Measurements from ENCODE around the gene CELF1.

The CELF1 gene

DNA sequence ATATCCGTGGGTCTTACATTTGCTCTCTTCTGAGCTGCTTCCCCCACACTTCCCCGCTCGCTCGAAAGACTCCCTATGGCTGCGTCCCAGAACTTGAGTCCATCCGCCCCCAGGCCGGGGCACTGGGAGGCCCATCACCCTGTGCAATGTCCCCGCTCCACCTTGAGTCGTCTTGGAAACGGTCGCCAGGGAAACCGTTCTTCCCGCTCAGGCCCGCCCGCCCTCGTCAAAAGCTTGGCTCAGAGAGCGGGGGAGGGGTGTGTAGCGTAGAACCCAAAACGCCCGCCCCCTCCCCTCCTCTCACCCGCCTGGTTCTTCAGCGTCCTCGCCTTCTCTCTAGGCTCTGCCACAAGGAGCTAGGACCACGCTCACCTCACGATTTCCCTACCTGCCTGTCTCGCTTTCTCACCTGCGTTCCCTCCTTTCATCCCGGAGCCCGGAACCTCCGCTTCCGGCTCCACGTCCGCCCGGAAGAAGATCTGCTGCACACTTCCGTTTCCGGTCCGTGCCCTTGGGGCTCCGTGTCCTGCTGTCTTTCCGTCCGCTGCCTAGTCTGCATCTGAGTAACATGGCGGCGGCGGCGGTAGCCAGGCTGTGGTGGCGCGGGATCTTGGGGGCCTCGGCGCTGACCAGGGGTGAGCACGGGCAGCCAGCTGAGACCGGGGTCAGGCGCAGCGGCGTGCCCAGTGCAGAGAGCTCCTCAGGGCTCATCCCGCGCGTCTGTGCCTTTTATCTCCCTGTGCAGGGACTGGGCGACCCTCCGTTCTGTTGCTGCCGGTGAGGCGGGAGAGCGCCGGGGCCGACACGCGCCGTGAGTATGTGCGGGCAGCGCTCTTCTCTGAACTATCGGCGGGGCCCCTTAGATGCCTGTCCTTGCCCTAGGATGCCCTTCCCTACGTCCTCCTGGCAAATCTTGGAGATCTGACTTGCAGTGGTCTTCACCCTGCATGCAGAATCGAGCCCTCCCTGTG, 25.9 kb upstream of the CELF1 start, which contains the start of the genes KBTBD4 and NDUFS3:
TSS of gene KBTBD4 (minus strand) at position 447 of the 971 bp plus-strand sequence. CDS start at position 428, 19 bp downstream.
TSS of gene NDUFS3 (plus strand) at position 551 of the 971 bp plus-strand sequence. CDS start at position 569, 18 bp downstream.
- Histone ChIP-seq H3K4me2 (ENCODE audit: low read length) (peak within 1 kb of the TSS; percentile 86), H3K9me3 (ENCODE audit: control insufficient read depth, low read length) (no peaks in the 10 kb centered on the region), H3K4me3 (ENCODE audit: low read depth, low read length) (peak within 1 kb of the TSS; percentile 86), H3K27me3 (ENCODE audit: control insufficient read depth, insufficient read depth, low read length) (no peaks in the 10 kb centered on the region), H3K79me2 (peaks cover 3% of the 10 kb centered on the region), H3K4me1 (no peaks in the 10 kb centered on the region), H3K27ac (peak within 1 kb of the TSS; percentile 92), H2AFZ (peak within 1 kb of the TSS; percentile 86), H3K9ac (peak within 1 kb of the TSS; percentile 84), H3K36me3 (ENCODE audit: control insufficient read depth, insufficient read depth, low read length) (no peaks in the 10 kb centered on the region)
- TF ChIP-seq, protein P1, sequence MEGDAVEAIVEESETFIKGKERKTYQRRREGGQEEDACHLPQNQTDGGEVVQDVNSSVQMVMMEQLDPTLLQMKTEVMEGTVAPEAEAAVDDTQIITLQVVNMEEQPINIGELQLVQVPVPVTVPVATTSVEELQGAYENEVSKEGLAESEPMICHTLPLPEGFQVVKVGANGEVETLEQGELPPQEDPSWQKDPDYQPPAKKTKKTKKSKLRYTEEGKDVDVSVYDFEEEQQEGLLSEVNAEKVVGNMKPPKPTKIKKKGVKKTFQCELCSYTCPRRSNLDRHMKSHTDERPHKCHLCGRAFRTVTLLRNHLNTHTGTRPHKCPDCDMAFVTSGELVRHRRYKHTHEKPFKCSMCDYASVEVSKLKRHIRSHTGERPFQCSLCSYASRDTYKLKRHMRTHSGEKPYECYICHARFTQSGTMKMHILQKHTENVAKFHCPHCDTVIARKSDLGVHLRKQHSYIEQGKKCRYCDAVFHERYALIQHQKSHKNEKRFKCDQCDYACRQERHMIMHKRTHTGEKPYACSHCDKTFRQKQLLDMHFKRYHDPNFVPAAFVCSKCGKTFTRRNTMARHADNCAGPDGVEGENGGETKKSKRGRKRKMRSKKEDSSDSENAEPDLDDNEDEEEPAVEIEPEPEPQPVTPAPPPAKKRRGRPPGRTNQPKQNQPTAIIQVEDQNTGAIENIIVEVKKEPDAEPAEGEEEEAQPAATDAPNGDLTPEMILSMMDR (IDR thresholded peaks at IDR 0.05) = no peak

DNA sequence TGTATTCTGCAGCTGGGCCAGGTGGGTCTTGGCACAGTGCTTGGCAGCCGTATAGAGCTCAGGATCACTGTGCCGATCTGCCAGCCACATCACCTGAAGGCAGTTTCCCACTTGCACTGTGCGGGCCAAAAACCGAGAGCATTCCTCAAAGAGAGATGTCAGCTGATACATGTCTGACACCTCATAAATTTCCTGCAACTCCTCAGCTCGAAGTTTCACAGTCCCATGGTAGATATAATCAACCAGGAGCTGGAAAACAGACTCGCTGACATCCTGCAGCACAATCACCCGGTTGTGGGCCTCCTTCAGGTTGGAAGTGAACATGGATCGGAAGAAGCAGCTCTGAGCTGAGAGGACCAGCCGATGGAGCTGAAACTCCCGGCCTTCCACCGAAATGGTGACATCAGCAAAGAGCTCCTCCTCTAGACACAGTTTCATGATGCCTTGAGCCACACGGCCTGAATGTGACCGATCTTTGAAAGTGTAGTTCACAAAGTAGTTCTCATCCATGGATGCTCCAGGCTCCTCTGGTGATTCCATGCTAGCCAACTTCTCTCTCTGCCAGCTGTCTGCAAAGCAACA, 24.6 kb upstream of the CELF1 start:
- no peaks in the 10 kb centered on the region for H3K4me1 ChIP-seq
- peak overlapping the region; percentile 86 for H3K4me3 ChIP-seq (ENCODE audit: low read depth, low read length)
- H3K79me2 ChIP-seq = peaks cover 3% of the 10 kb centered on the region
- no peaks in the 10 kb centered on the region for H3K27me3 ChIP-seq (ENCODE audit: control insufficient read depth, insufficient read depth, low read length)
- no peaks in the 10 kb centered on the region for H3K9me3 ChIP-seq (ENCODE audit: control insufficient read depth, low read length)
- peak overlapping the region; percentile 92 for H3K27ac ChIP-seq
- no peak overlapping the region for H2AFZ ChIP-seq
- H3K4me2 ChIP-seq (ENCODE audit: low read length) = peak overlapping the region; percentile 86
- TF ChIP-seq, protein P1 (IDR thresholded peaks at IDR 0.05) = no peak
- no peak overlapping the region for H3K9ac ChIP-seq
- no peaks in the 10 kb centered on the region for H3K36me3 ChIP-seq (ENCODE audit: control insufficient read depth, insufficient read depth, low read length)

DNA sequence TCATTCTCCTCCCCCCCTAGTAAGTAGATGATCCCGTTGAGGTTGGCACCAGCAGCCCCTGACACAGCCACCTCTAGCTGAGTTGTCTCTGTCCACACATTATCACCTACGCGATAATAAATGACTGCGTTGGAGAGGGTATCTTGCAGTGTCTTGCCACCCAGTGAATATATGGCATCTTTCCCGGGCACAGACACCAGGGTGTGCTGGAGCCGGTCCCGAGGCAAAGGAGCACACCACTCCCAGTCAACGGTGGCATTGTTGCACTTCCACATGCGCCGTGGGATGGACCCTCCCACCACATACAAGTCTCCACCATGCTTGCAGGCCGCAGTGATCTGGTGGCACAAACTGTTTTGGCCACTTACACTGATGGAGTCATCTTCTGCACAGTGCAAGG, 20.4 kb upstream of the CELF1 start:
- H3K36me3 ChIP-seq (ENCODE audit: control insufficient read depth, insufficient read depth, low read length) = no peaks in the 10 kb centered on the region
- no peaks in the 10 kb centered on the region for H3K27me3 ChIP-seq (ENCODE audit: control insufficient read depth, insufficient read depth, low read length)
- H3K4me2 ChIP-seq (ENCODE audit: low read length) = no peak overlapping the region
- H2AFZ ChIP-seq = no peak overlapping the region
- H3K4me3 ChIP-seq (ENCODE audit: low read depth, low read length) = no peak overlapping the region
- H3K79me2 ChIP-seq = peaks cover 3% of the 10 kb centered on the region
- H3K9ac ChIP-seq = no peak overlapping the region
- no peaks in the 10 kb centered on the region for H3K4me1 ChIP-seq
- TF ChIP-seq, protein P1 (IDR thresholded peaks at IDR 0.05) = no peak
- H3K9me3 ChIP-seq (ENCODE audit: control insufficient read depth, low read length) = no peaks in the 10 kb centered on the region
- H3K27ac ChIP-seq = no peak overlapping the region

DNA sequence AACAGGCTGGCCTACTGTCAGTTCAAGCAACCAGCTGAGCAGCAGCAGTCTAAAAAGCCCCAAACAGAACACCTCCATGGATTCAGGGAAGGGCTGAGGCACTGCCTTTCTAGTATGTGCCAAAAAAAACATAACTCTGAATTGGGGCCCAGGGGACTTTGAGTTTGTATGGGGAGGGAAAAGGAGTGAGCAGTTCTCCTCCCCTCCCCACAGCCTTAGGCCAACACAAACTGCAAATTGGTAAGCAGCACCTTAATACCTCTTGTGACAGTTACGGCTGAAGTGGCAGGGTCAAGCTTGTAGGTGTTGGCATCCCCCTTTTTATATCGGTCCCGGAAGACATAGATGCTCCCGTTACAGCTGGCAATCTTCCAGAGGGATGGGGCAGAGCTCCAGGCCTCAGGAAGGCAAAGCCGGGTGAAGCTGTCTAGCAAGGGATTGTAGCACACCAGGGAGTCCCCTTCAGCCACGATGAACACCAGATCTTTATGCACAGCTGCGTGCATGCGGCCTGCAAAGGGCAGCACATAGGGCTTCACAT, 19.9 kb upstream of the CELF1 start:
- H3K9ac ChIP-seq = no peak overlapping the region
- no peak overlapping the region for H2AFZ ChIP-seq
- no peak overlapping the region for H3K4me3 ChIP-seq (ENCODE audit: low read depth, low read length)
- no peak overlapping the region for H3K27ac ChIP-seq
- no peaks in the 10 kb centered on the region for H3K36me3 ChIP-seq (ENCODE audit: control insufficient read depth, insufficient read depth, low read length)
- H3K4me2 ChIP-seq (ENCODE audit: low read length) = no peak overlapping the region
- no peaks in the 10 kb centered on the region for H3K9me3 ChIP-seq (ENCODE audit: control insufficient read depth, low read length)
- no peaks in the 10 kb centered on the region for H3K4me1 ChIP-seq
- TF ChIP-seq, protein P1 (IDR thresholded peaks at IDR 0.05) = no peak
- H3K27me3 ChIP-seq (ENCODE audit: control insufficient read depth, insufficient read depth, low read length) = no peaks in the 10 kb centered on the region
- H3K79me2 ChIP-seq = no peaks in the 10 kb centered on the region

Measured in parathyroid adenoma (tissue), 2 donors.